Left lobe of liver (tissue), 2 donors: ENCODE data around the gene ABCG1. TPM values are rescaled to one million over a fixed set of nuclear protein-coding genes. Genes with fewer than 3 reads are reported as not detected.

Experiments used
- ATAC-seq: fragments of 200-7000 bp; cut with Tn5 transposase; one replicate; pipeline ENCODE4 v1.9.1; 2020; ENCODE audit warnings: mild to moderate bottlenecking, moderate library complexity
- DNase-seq: peaks from one replicate; pipeline ENCODE4 v3.0.0-alpha.2; 2020; ENCODE audit warnings: low spot score
- total RNA-seq: library from RNA; stranded (reverse); gene quantifications from one replicate; pipeline ENCODE4 v1.2.1, GENCODE V29; 2021
- donor health status: DM: no; HTN: no; CAD: no; lungs with moderate emphysema.
- donor health status: DM: no; HTN: yes; CAD: no.

The ABCG1 gene
- total RNA-seq, 1 donor from 2014 or later: 4.7 TPM

DNA sequence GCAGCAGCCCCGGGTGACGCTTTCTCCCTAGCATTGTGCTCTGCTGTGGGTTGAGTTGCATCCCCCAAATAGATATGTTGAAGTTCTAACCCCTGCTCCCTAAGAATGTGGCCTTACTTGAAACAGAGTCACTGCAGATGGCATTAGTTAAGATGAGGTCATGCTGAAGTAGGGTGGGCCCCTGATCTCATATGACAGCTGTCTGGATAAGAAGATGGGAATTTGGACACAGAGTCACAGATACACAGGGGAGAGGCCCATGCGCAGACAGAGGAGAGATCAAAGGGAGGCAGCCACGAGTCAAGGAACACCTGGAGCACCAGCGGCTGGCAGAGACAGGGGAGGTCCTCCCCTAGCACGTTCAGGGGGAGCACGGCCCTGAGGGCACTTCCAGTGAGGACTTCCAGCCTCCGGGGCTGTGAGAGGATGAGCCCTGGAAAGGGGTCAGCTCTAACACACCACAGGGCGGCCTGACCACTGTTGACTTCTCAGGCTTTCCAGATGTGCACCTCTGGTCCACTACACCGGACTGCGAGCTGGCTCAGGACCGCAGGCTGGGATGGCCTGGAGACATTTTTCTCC, 46.4 kb downstream of the ABCG1 start:
- ATAC-seq (no peak), DNase-seq (no peak)

DNA sequence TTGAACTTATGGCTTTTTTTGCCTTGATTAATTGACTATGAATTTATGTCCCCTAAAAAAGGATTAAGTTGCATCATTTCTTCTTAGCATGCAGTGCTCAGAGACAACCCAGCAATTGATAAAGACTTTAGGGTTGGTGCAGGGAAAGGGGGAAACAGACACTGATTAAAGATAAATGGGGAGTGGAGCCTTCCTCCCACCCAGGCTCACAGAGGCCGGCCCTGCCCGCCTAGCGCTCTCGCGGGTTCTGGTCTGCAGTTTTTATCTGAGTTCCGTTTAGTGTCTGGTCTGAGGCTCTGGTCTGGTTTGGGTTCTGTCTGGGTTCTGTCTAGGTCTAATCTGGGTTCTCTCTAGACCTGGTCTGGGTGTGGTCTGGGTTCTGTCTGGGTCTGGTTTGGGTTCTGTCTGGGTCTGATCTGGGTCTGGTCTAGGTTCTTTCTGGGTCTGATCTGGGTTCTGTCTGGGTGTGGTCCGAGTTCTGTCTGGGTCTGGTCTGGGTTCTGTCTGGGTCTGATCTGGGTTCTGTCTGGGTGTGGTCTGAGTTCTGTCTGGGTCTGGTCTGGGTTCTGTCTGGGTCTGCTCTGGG, 48.1 kb downstream of the ABCG1 start:
- no peak for ATAC-seq

DNA sequence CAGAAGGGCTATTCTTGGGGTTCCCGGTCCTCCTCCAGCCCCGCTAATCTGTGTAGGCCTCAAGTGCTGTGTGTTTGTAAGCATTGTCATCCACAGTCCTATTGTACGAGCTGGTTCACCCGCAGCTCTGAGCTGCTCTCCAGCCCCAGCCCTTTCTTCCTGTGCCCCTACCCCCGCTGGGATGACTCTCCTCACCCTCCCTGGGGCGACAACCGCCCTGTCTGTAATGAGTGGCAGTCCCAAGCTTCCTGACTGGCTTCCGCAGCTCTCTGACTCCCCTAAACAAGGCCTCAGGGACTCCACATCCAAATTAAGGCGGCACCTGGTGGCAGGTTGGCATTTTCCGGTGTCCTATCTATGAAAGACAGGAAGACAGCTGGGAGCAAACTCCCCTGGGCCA, 50.4 kb downstream of the ABCG1 start:
- DNase-seq: no peak

More for the DNA sequence above, 48.1 kb downstream of the ABCG1 start:
- DNase-seq: no peak

DNA sequence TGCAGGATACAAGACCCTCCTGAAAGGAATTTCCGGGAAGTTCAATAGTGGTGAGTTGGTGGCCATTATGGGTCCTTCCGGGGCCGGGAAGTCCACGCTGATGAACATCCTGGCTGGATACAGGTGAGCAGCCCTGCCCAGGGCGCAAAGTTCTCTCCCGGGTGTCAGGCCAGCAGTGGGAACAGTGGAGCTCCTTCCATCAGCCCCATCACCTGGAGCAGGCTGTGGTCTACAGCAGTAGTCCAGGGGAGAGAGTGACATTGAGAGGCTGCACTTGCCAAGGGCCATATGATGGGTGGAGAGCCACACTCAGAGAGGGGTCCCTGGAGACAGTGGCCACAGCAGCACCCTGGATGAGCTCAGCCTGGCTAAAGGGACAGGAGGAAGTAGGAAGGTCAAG, 52.1 kb downstream of the ABCG1 start:
- no peak for DNase-seq
- ATAC-seq: no peak

More for the DNA sequence above, 50.4 kb downstream of the ABCG1 start:
- ATAC-seq: no peak

DNA sequence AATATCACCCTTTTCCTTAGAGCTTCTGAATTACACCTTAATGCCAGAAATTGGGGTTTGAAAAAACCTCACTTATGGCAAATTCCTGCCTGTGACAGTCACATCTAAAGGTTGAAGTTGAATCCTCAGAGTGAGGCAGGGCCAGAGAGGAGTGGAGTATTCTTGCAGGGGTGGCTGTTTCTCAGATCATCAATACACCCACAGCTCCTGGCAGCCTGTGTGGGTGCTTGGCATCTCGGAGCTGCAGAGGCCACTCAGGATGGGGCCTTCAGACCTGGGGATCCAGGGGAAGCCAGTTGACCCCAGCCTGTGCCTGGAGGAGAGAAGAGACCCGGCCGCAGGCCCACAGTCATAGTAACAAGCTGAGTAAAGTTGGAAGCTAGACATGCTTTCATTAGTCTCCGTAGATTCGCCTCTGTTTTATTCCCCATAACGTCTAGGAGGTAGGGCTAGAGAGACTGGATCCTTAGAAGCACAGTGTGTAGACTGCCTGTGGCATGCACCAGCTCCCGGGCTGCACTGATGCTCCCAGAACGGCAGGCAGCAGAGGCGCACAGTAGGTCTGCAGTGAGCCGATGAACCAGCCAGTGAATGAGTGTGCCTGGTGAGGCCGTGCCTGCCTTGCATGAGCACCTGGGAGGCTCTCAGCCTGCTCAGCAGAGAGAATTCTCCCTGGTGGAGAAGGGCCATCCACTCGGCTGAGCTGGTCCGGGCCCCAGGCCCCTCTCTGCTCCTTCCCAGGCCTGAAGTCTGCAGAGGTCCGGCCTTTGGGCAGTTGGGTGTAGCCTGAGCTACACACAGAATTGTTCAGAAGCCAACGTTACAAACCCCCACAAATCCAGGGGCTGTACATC, 53.4 kb downstream of the ABCG1 start:
- ATAC-seq (no peak), DNase-seq (no peak)

DNA sequence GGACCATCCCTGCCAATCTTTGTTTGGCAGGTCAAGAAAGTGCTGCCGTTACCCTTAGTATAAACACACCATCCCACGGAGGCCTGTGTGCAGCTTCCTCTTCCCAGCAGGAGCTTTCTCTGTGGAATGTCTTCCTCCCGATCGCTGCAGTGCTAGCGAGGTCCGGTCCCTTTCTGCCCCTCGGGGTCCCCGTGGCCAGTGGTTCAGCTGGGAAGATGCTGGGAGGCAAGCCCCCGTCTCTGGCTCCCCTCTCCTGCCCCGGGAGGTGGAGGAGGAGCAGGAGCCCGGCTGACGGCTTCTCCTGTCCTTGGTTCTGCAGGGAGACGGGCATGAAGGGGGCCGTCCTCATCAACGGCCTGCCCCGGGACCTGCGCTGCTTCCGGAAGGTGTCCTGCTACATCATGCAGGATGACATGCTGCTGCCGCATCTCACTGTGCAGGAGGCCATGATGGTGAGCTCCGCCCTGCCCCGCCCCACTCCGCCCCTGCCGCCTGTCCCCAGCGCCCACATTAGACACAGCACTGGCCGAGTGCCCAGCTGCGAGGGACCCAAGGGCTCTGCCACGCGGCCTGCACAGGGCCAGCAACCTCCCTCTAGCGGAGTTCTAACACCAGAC, 54.2 kb downstream of the ABCG1 start:
- no peak for DNase-seq
- no peak for ATAC-seq

DNA sequence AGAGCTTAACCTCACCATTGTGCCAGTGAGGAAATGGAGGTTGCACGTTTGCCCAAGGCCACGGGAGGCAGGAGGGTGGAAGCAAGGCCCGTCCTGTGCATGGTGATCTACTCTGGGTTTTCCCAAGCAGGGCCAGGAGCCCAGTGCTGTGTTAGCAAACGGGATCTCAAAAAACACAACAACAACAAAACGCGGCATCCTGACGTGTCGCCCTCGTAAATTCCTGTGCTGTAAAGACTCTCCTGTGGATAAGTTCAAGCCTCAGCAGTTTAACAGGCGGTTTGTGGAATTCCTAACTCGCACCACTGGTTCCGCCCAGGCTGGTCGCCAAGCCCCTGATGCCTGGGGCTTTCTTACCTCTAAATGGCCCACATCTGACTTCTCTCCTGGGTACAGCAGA, 57.1 kb downstream of the ABCG1 start:
- DNase-seq (no peak), ATAC-seq (no peak)

DNA sequence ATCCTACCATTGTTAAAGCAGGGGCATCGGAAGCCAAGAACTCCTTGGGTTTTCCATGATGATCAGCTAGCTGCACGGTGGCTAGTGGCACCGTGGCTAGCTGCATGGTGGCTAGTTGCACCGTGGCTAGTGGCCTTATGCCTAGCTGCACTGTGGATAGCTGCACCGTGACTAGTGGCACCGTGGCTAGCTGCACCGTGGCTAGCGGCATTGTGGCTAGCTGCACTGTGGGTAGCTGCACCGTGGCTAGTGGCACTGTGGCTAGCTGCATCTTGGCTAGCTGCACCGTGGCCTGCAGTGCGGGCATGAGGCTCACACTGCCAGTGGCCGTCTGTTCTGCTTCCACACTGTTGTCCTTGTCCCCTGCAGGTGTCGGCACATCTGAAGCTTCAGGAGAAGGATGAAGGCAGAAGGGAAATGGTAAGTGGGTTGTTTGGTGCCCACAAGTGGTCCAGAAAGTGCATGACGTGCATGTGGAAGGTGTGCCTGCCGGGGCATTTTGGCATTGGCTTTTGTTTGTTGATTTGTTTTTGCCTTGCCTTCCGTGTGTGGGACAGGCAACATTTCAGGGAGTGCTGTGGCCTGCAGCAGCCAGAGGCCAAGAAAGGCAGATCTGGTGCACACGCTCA, 57.7 kb downstream of the ABCG1 start:
- no peak for ATAC-seq
- DNase-seq: no peak

DNA sequence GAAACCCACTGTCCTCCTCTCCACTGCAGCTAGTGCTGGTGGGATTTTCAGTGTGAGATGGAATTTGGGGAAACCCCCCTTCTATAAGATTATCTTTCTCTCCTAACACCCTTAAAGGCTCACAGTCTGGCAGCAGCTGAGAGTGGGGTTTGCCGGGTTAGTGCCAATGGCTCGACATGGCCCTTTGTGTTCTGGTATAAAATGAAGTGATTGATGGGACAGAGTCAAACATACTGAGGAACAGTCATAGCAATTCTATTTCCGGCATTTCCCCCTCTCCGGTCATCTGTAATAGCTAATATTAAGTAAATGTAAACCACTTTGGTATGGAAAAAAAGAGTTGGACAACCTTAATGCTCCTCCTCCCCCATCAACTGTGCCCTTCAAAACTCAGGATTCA, 58.7 kb downstream of the ABCG1 start:
- DNase-seq (no peak), ATAC-seq (no peak)

DNA sequence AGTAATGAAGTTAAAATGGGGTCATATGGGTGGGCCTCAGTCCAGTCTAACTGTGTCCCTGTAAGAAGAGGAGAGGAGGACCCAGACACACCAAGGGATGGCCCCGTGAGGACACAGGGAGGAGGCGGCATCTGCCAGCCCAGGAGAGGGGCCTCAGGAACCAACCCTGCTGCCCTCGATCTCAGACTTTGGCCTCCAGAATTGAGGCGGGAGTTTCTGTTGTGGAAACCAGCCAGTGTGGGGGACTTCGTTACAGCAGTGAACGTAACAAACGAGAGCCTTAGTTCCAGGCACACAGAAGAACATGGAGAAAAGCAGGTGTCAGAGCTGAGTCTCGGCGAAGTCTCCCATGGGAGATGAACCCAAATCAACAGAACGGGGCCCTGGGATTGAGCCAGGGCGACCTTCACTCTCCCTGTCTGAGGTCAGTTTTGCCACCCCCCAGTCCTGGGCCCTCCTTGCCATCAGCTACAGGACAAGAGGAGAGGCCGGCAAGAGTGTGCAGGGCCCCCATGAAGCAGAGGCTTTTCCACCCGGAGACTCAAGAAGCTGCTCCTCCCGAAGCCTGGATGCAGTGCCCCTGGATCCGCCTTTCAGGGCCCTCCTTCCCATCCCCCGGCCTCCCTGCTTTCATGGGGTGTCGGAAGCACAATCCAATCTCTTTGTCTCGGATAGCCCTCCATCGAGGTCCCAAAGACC, 59.7 kb downstream of the ABCG1 start:
- no peak for ATAC-seq
- no peak for DNase-seq

DNA sequence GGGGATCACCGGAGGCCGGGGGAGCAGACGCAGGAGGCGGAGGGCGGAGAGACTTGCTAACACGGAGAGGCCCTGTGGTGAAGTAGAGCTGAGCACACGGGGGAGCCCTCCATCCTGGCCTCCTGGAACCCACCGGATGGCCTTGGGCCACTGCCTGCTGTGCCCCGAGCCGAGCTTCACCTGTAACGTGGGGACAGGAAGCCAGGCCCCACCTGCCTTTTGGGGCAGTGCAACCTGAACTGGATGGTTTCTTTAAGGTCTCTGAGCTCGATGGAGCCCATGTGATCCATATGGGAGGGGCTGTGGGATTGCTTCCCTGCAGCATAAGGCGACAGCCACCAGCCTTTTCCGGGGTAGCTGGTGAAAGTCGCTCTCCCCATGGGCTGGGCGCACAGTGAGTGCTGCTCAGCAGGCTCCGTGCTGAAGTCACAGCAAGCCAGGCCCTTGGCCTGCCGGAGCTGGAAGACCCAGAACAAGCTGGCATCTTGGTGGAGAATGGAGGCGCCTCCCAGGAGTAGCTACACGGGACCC, 60.5 kb downstream of the ABCG1 start:
- DNase-seq (no peak), ATAC-seq (no peak)

DNA sequence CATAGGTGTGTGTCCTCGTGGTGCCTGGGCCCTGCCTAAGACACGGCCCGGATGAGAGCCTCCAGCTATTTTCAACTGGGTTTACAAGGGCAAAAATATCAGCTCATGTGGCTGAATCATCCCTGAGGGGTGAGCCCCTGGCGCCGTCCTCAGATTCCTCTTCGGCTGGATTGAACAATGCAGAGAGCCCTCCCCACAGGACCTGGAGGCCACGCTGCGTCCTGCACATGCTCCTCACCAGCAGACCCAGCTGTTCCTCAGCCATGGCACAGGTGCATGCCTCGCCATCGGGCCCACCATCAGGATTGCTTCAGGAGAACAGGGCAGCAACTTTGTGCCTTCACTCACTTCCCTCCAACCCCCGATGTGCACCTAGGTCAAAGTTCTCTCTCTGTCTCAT, 60.9 kb downstream of the ABCG1 start:
- DNase-seq (no peak), ATAC-seq (no peak)

DNA sequence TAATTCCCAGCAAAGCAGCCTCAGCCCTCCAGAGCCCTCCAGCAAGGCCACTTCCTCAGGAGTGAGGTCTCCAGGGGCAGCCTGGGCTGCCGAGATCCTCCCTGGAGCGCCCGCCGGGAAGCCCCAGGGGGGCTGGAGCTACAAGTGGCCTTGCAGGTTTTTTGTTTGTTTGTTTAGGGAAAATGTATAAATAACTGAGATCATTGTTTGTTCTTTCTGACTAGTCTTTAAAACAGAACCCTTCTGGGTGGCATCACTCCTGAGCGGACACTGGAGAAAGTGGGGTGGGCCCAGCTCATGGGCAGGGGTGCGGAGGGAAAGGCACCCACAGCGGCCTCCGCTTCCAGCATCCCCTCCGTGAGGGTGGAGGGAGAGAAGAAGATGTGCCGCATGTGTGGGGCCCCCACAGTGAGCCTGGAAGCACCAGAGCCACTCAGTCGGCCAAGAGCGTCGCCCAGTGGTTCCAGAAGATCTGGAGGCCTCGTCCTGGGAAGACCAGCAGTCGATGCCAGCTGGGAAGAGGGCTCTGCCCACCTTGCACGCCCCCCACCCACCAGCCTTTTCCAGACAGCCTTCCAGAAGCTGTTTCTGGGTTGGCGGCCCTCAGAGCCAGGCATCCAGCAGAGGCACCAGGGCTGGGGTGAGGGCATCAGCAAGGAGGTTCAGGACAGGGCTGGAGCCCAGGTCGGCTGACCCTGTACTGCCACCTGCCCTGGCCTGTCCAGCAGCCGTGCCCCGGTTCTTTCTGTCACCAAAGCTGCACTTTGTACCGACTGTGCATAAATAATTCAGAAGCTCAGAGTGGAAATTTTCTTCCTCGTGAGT, 61.6 kb downstream of the ABCG1 start:
- ATAC-seq: peak; percentile 58

DNA sequence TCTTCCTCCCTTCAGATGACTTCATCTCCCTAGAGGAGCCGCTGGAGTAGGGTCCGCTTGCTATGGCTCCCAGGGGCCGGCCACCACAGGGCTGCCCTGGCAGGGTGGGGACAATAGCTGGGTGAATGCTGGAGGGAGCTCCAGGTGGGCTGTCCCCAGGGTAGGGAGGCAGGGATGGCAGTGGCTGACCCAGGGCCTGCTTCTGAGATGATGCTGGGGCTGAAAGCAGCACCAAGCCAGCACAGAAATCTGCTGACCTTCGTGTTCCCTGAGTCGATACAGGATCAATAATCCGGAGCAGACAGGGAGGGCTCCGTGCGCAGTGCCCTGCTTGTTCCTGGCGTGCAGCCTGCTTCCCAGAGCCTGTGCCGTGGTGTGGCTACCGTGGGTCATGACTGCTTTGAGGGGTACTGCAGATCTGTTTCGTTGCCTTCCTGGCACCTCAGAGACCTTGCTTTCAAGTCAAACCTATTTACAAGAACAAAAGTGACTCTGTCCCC, 62.3 kb downstream of the ABCG1 start:
- DNase-seq: no peak
- peak; percentile 60 for ATAC-seq

More for the DNA sequence above, 61.6 kb downstream of the ABCG1 start:
- DNase-seq: no peak

DNA sequence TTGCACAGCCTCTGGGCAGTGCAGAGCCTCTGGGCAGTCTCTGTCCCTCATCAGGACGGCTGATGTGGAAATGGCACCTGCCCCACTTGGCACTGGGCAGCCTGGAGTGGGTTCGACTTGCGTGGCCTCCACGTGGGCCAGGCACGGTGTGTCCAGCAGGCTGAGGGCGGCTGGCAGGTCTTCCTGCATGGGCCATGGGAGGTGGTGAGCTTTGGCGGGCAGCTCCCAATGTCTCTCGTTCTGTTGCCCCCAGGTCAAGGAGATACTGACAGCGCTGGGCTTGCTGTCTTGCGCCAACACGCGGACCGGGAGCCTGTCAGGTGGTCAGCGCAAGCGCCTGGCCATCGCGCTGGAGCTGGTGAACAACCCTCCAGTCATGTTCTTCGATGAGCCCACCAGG, 63.1 kb downstream of the ABCG1 start:
- no peak for DNase-seq
- ATAC-seq: peak; percentile 14

DNA sequence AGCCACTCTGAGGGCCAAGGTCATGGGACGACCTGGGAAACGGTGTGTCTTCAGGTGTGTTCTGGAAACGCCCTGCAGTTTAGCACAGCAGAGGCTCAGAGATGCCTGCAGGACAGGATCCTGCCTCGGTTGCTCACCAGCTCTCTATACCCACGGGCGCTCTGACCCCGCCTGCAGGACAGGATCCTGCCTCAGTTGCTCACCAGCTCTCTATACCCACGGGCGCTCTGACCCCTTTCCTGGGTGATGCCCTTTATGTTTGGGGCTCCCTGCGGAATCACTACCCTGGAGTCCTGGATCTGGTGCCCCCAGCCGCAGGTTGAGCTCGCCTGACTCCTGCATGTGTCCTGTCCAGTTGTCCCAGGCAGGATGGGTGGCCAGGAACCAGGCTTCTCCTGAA, 63.8 kb downstream of the ABCG1 start:
- no peak for DNase-seq
- ATAC-seq: no peak

DNA sequence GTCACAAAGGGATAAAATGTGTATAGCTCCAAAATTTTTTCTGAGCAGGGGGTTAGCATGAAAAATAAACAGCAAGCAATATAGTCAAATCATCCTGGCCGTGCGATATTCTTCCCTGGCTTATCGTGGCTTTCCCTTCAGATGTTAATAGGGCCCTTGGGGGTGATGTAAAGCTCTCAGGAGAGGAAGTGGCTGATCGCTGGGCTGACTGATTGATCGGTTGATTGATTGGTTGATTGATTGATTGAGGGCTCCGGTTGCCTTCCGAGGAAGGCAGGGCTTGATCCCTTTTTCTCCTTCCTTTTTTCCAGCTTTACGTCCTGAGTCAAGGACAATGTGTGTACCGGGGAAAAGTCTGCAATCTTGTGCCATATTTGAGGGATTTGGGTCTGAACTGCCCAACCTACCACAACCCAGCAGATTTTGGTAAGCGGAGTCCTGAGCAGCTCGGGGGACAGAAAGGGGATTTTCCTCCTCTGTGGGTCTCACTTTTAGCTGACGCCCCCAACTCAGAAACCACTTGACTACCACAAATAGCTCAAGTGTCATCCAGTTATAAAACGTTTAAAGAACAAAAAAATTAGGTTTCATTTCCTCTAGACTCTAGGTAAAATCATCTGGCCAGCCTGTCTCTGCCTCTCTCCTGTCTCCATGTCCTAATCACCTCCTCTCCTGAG, 66.8 kb downstream of the ABCG1 start:
- no peak for DNase-seq

DNA sequence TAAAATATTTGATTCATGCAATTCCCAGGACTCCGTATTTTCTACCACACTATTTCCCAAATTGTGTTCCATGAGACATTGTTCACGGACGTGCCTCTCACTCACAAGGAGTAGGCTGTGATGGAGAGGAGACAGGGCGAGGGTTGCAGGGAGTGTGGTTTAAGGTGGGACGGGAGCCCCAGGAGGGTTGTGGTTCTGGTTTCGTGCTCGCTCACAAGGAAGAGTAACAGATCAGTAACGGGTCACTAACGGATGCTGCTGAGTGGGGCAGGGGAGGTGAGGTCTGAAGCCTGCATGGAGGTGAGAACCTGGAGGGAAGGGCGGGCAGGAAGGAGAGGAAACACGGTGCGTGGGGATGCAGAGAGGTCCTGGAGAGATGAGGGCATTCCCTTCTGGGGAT, 67.5 kb downstream of the ABCG1 start:
- no peak for ATAC-seq
- DNase-seq: no peak

More for the DNA sequence above, 66.8 kb downstream of the ABCG1 start:
- ATAC-seq: no peak
